HCT116 (cell line): ENCODE measurements around the gene PTPN18. TPM values are rescaled to one million over a fixed set of nuclear protein-coding genes. Genes with fewer than 3 reads are reported as not detected.
"Not testable (repeated sequence)": the region's sequence is repeated elsewhere in the genome, so short reads cannot be mapped to it uniquely, and the experiment has no call there.

Experiments
- ATAC-seq: fragments of 200-7000 bp; cut with Tn5 transposase; 2 replicates; pipeline ENCODE4 v1.9.1; 2020; ENCODE audit warnings: mild to moderate bottlenecking, moderate library complexity
- BruUV-seq: library from RNA; stranded (reverse); fragments of 400-500 nt; replicated peaks from 2 replicates; lab custom pipeline; 2021; lab: Mats Ljungman, UMichigan
- CTCF ChIA-PET: fragments of 300-600 bp; sonication (Branson Sonifier 250); formaldehyde crosslinking; loops from one replicate; lab custom pipeline; 2021; ENCODE audit warnings: antibody characterized with exemption; lab: Charles Lee
- POLR2A ChIA-PET: fragments of 300-600, 350-600 bp; sonication (Branson Sonifier 250); formaldehyde crosslinking; loops from one replicate; lab custom pipeline; 2021; ENCODE audit warnings: antibody characterized with exemption; lab: Charles Lee
- RAD21 ChIA-PET, 2 experiments: fragments of 300-600 bp; sonication (Branson Sonifier 250); formaldehyde crosslinking; loops; one replicate each; lab custom pipeline; 2023; ENCODE audit warnings: low total read pairs in 2 of 2; ENCODE audit not compliant: uncharacterized antibody in 2 of 2, unreplicated experiment in 2 of 2, low non-redundant PET in 1 of 2; lab: Charles Lee
- DNase-seq: peaks from one replicate; pipeline ENCODE4 v3.0.0-alpha.2; 2010; ENCODE audit warnings: low read depth, low spot score
- H2AFZ ChIP-seq: fragments of 200-600 bp; shearing (Covaris generic), sonication (generic); 2 replicates; pipeline ENCODE4 v1.6.1; 2017; ENCODE audit warnings: low read depth, mixed run types, mixed read lengths, antibody characterized with exemption, low read length; ENCODE audit not compliant: poor library complexity, severe bottlenecking
- H3K27ac ChIP-seq: 2 replicates; pipeline ENCODE4 v1.5.1; 2012; ENCODE audit warnings: low read depth, low read length
- H3K27me3 ChIP-seq: fragments of 200-600 bp; sonication (generic); 2 replicates; pipeline ENCODE4 v1.6.1; 2016; ENCODE audit warnings: mixed run types, low read length, mixed read lengths; ENCODE audit not compliant: insufficient read depth
- H3K36me3 ChIP-seq, 2 experiments: fragments of 200-500 bp in 1 of 2; fragments of 200-600 bp in 1 of 2; sonication (Bioruptor generic) in 1 of 2; sonication (generic) in 1 of 2; 2 replicates each; pipeline versions ENCODE4 v1.5.1 to v1.6.1; 2014 to 2016; ENCODE audit warnings: low read length in 2 of 2, inconsistent platforms in 1 of 2, mixed read lengths in 1 of 2, mixed run types in 1 of 2; ENCODE audit not compliant: insufficient read depth in 2 of 2, control insufficient read depth in 1 of 2
- H3K4me1 ChIP-seq, 2 experiments: fragments of 200-600 bp in 1 of 2; sonication (generic) in 1 of 2; 2 replicates each; pipeline versions ENCODE4 v1.5.1 to v1.6.1; 2012 to 2017; ENCODE audit warnings: low read length in 2 of 2, inconsistent platforms in 1 of 2, mild to moderate bottlenecking in 1 of 2, mixed read lengths in 1 of 2, mixed run types in 1 of 2, moderate library complexity in 1 of 2; ENCODE audit not compliant: insufficient read depth in 2 of 2, control insufficient read depth in 1 of 2
- H3K4me2 ChIP-seq: fragments of 200-600 bp; sonication (generic); 2 replicates; pipeline ENCODE4 v1.6.1; 2017; ENCODE audit warnings: mixed run types, low read length, mixed read lengths
- H3K4me3 ChIP-seq, 2 experiments: fragments of 200-600 bp in 1 of 2; sonication (generic) in 1 of 2; replicated peaks in 1 of 2; 2 replicates each; pipeline ENCODE4 v1.5.1; 2011 to 2016; ENCODE audit warnings: low read length in 2 of 2, control low read depth in 1 of 2, low read depth in 1 of 2, mild to moderate bottlenecking in 1 of 2, mixed read lengths in 1 of 2, mixed run types in 1 of 2
- H3K79me2 ChIP-seq: fragments of 200-600 bp; sonication (generic); 2 replicates; pipeline ENCODE4 v1.6.1; 2017; ENCODE audit warnings: mild to moderate bottlenecking, mixed run types, low read length, moderate library complexity, mixed read lengths; ENCODE audit not compliant: insufficient read depth
- H3K9ac ChIP-seq: fragments of 200-600 bp; sonication (generic); 2 replicates; pipeline ENCODE4 v1.6.1; 2016; ENCODE audit warnings: low read length, mixed read lengths
- H3K9me2 ChIP-seq: fragments of 200-600 bp; sonication (generic), shearing (Covaris generic); 2 replicates; pipeline ENCODE4 v1.6.1; 2017; ENCODE audit warnings: mixed run types, mild to moderate bottlenecking, moderate library complexity; ENCODE audit not compliant: insufficient read depth
- H3K9me3 ChIP-seq, 2 experiments: fragments of 200-500 bp in 1 of 2; fragments of 200-600 bp in 1 of 2; sonication (Bioruptor generic) in 1 of 2; sonication (generic) in 1 of 2; 2 replicates each; pipeline ENCODE4 v1.6.1; 2014 to 2017; ENCODE audit warnings: low read length in 2 of 2, mixed read lengths in 2 of 2, inconsistent platforms in 1 of 2, low read depth in 1 of 2, mild to moderate bottlenecking in 1 of 2, mixed run types in 1 of 2, moderate library complexity in 1 of 2; ENCODE audit not compliant: control insufficient read depth in 1 of 2, insufficient read depth in 1 of 2
- H4K20me1 ChIP-seq: fragments of 200-600 bp; sonication (generic), shearing (Covaris generic); 2 replicates; pipeline ENCODE4 v1.6.1; 2017; ENCODE audit warnings: mixed run types, mild to moderate bottlenecking, moderate library complexity; ENCODE audit not compliant: insufficient read depth
- CBX3 ChIP-seq: IDR thresholded peaks from 2 replicates; pipeline ENCODE4 v1.6.1; 2012; ENCODE audit warnings: low read depth
- FOSL1 ChIP-seq: IDR thresholded peaks from 2 replicates; pipeline ENCODE4 v1.6.1; 2012; ENCODE audit warnings: low read depth
- intact Hi-C: fragments of 100-400 bp; cut with micrococcal nuclease; formaldehyde crosslinking; loops from 2 replicates; pipeline ENCODE4 v1.10.0; 2022
- total RNA-seq: library from RNA; stranded (reverse); gene quantifications from one replicate; pipeline ENCODE4 v1.2.1, GENCODE V29; 2021; ENCODE audit not compliant: unreplicated experiment

PTPN18 gene
- total RNA-seq, 1 experiment from 2014 or later: 52.4 TPM

DNA sequence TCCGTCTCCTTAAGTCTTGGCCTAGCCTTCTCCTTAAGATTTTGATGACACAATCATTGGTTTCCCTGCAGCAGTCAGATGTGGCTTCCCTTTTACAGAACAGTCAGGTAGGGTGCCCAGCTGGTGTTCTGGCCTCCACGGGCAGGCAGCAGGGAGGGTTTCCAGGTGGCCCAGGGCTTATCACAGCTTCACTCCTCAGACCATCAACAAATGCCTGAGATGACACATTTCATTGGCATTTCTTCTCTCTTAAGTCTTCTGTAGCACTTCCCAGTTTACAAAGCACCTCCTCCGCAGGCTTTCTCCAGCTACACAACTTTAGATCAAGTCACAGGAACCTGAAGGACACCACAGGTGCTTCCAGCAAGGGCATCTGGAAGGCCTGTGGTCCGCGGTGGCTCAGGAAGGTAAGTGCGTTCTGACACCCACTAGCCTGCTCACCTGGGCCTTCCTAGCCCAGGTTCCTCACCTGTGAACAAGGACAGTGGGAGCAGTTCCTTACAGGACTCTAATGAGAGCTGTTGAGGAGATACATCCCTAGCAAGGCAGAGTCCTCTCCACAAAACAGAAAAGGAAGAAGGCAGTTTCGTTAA, 37.6 kb downstream of the PTPN18 start:
- POLR2A ChIA-PET: no interaction called here
- Histone ChIP-seq H3K4me1 (peaks cover 14 to 27% of the 10 kb centered on the region in 2 experiments), H3K9ac (no peak overlapping the region), H3K36me3 (no peaks in the 10 kb centered on the region), H3K9me3 (no peaks in the 10 kb centered on the region), H3K4me2 (peak overlapping the region; percentile 57), H2AFZ (peak overlapping the region; percentile 61), H3K4me3 (no peak overlapping the region), H3K27me3 (no peaks in the 10 kb centered on the region), H3K79me2 (no peaks in the 10 kb centered on the region), H3K9me2 (no peaks in the 10 kb centered on the region), H3K27ac (no peak overlapping the region), H4K20me1 (no peaks in the 10 kb centered on the region)
- no TSS peak for BruUV-seq
- intact Hi-C loops: no loop called here
- ATAC-seq: peak; percentile 11; the same call in 1 of the 2 replicates
- RAD21 ChIA-PET: interaction anchor here in 1 of 2 experiments (0.7 kb wide), 1 partner anchor 20 kb away, joined by 4 read pairs; no protein-coding TSS in a partner anchor
- CTCF ChIA-PET: interaction anchor here (0.9 kb wide), 1 partner anchor 20 kb away, joined by 3 read pairs; no protein-coding TSS in a partner anchor
- DNase-seq: no peak
- TF ChIP-seq FOSL1: peak; percentile 29; the same call in 1 of the 2 replicates
- no peak for TF ChIP-seq CBX3

DNA sequence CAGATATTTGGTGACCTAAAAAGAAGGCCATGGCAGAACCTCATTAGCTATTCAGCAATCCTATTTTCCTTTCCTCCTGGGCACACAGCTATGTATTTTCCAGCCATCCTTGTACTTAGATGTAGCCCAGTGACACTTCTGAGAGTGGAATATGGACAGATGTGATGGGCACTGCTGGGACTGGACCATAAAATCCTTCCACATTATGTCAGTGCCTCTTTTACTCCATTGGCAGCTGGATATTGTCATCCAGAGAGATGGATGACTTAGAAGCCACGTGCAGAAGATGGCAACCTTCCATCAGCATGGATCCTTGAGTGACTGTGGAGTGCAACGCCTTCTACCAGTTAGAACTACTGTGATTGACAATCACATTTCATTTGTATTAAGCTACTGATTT, 50.4 kb downstream of the PTPN18 start:
- H3K4me1 ChIP-seq, H4K20me1 ChIP-seq, DNase-seq, BruUV-seq, H3K9ac ChIP-seq, POLR2A ChIA-PET, H3K4me3 ChIP-seq, H3K27ac ChIP-seq, H2AFZ ChIP-seq, H3K9me2 ChIP-seq, ATAC-seq, H3K36me3 ChIP-seq, H3K27me3 ChIP-seq, H3K9me3 ChIP-seq, intact Hi-C loops, H3K4me2 ChIP-seq, H3K79me2 ChIP-seq, CTCF ChIA-PET, RAD21 ChIA-PET: not testable (repeated sequence)
